WERI-Rb-1 (cell line): ENCODE measurements around the gene SLC22A23.

Experiments
- DNase-seq: peaks from one replicate; pipeline ENCODE4 v3.0.0-alpha.2; 2020
- H3K27ac ChIP-seq: fragments of 250-450 bp; sonication (Bioruptor Pico); 2 replicates; pipeline ENCODE4 v1.5.1; 2020; ENCODE audit warnings: mild to moderate bottlenecking, moderate library complexity
- H3K27me3 ChIP-seq: fragments of 250-450 bp; sonication (Bioruptor Pico); 2 replicates; pipeline ENCODE4 v1.5.1; 2021; ENCODE audit warnings: mild to moderate bottlenecking, low read depth, moderate library complexity; ENCODE audit not compliant: insufficient read depth, severe bottlenecking
- H3K36me3 ChIP-seq: fragments of 250-450 bp; sonication (Bioruptor Pico); 2 replicates; pipeline ENCODE4 v1.5.1; 2020; ENCODE audit warnings: mild to moderate bottlenecking, moderate library complexity
- H3K4me3 ChIP-seq: 2 replicates; pipeline ENCODE4 v1.5.1; 2011; ENCODE audit warnings: low read depth, mild to moderate bottlenecking, control low read depth, low read length
- H3K9me3 ChIP-seq: fragments of 250-450 bp; sonication (Bioruptor Pico); 2 replicates; pipeline ENCODE4 v1.5.1; 2021; ENCODE audit warnings: mild to moderate bottlenecking, moderate library complexity; ENCODE audit not compliant: severe bottlenecking
- CTCF ChIP-seq: IDR thresholded peaks from 2 replicates; pipeline ENCODE4 v1.5.1; 2011; ENCODE audit warnings: low read depth, mild to moderate bottlenecking, control low read depth, inconsistent platforms, low read length

Gene SLC22A23

GRCh38 chr6:3281631-3282475 is 175.0 kb downstream of the SLC22A23 start:
- Histone ChIP-seq H3K27ac (peak overlapping the region; percentile 1), H3K9me3 (no peaks in the 10 kb centered on the region), H3K27me3 (no peaks in the 10 kb centered on the region), H3K36me3 (peaks cover 46% of the 10 kb centered on the region), H3K4me3 (no peak overlapping the region)
- no peak for TF ChIP-seq CTCF
- peak; percentile 31 for DNase-seq

GRCh38 chr6:3280866-3281465 is 175.9 kb downstream of the SLC22A23 start:
- Histone ChIP-seq H3K9me3 (no peaks in the 10 kb centered on the region), H3K36me3 (peaks cover 39% of the 10 kb centered on the region), H3K4me3 (no peak overlapping the region), H3K27me3 (no peaks in the 10 kb centered on the region), H3K27ac (peak overlapping the region; percentile 1)
- DNase-seq, result peak; percentile 27
- no peak for TF ChIP-seq CTCF

- Histone ChIP-seq H3K9me3 (no peaks in the 10 kb centered on the region), H3K27me3 (no peaks in the 10 kb centered on the region), H3K36me3 (peaks cover 38% of the 10 kb centered on the region), H3K27ac (no peak overlapping the region), H3K4me3 (no peak overlapping the region)
- no peak for TF ChIP-seq CTCF
- peak; percentile 17 for DNase-seq
These were observed 176.8 kb downstream of the SLC22A23 start for GRCh38 chr6:3280091-3280490.

GRCh38 chr6:3278691-3279090 is 178.2 kb downstream of the SLC22A23 start:
- Histone ChIP-seq H3K27me3 (no peaks in the 10 kb centered on the region), H3K27ac (no peak overlapping the region), H3K36me3 (peaks cover 29% of the 10 kb centered on the region), H3K4me3 (no peak overlapping the region), H3K9me3 (no peaks in the 10 kb centered on the region)
- no peak for TF ChIP-seq CTCF
- DNase-seq, result peak; percentile 4

GRCh38 chr6:3277851-3278416 is 178.9 kb downstream of the SLC22A23 start:
- Histone ChIP-seq H3K27ac (no peak overlapping the region), H3K36me3 (peaks cover 25% of the 10 kb centered on the region), H3K9me3 (no peaks in the 10 kb centered on the region), H3K27me3 (no peaks in the 10 kb centered on the region), H3K4me3 (no peak overlapping the region)
- TF ChIP-seq CTCF, result no peak
- DNase-seq, result no peak
